Vagina (tissue), 2 donors: Measurements from ENCODE around the gene MEF2A.

Experiments
- CTCF ChIP-seq, 3 experiments: fragments of 450-650 bp in 2 of 3; fragments of 200-600 bp in 1 of 3; sonication (generic) in 1 of 3; IDR thresholded peaks; one replicate each; pipeline ENCODE4 v1.5.1; 2017 to 2019; ENCODE audit warnings: antibody characterized with exemption in 3 of 3, mild to moderate bottlenecking in 2 of 3, moderate library complexity in 2 of 3
- POLR2A ChIP-seq, 2 donors: fragments of 450-650 bp; IDR thresholded peaks; one replicate each; pipeline ENCODE4 v1.6.1; 2017; ENCODE audit warnings: antibody characterized with exemption in 2 of 2, mild to moderate bottlenecking in 2 of 2, moderate library complexity in 2 of 2

- TF ChIP-seq CTCF (IDR thresholded peaks at IDR 0.05): no peak
- TF ChIP-seq POLR2A (IDR thresholded peaks at IDR 0.05): no peak
Observed at GRCh38 chr15:99651023-99651807, 85.4 kb downstream of the MEF2A start.
